HepG2 (cell line): ENCODE data around the gene MTF2. TPM values are rescaled to one million over a fixed set of nuclear protein-coding genes. Genes with fewer than 3 reads are reported as not detected.

Experiments used
- AFF4 ChIP-seq: sonication (generic); formaldehyde crosslinking; IDR thresholded peaks from 2 replicates; pipeline ENCODE4 v1.4.0; 2020; ENCODE audit warnings: missing genetic modification reagents
- ATF7-NPFF ChIP-seq: sonication (generic); formaldehyde crosslinking; IDR thresholded peaks from 2 replicates; pipeline ENCODE4 v1.8.1; 2023; ENCODE audit warnings: mild to moderate bottlenecking, low read depth, missing genetic modification reagents, moderate library complexity
- CC2D1A ChIP-seq: sonication (generic); formaldehyde crosslinking; IDR thresholded peaks from 2 replicates; pipeline ENCODE4 v1.8.1; 2023; ENCODE audit warnings: mild to moderate bottlenecking, missing genetic modification reagents
- CCDC6 ChIP-seq: sonication (generic); formaldehyde crosslinking; IDR thresholded peaks from 2 replicates; pipeline ENCODE4 v1.8.1; 2022; ENCODE audit warnings: mild to moderate bottlenecking, missing genetic modification reagents, moderate library complexity
- KLF16 ChIP-seq, 2 experiments: sonication (generic) in 1 of 2; formaldehyde crosslinking in 1 of 2; IDR thresholded peaks; 2 replicates each; pipeline versions ENCODE4 v1.6.1 to v1.8.0; 2016 to 2023; ENCODE audit warnings: missing genetic modification reagents in 2 of 2, missing compliant biosample characterization in 1 of 2
- SRSF4 ChIP-seq: fragments of 200-400 bp; formaldehyde crosslinking; IDR thresholded peaks from one replicate; pipeline ENCODE4 v1.6.1; 2018; ENCODE audit warnings: mild to moderate bottlenecking, low read depth, low read length, moderate library complexity; ENCODE audit not compliant: poor library complexity, severe bottlenecking
- ZFP90 ChIP-seq: sonication (generic); formaldehyde crosslinking; IDR thresholded peaks from 2 replicates; pipeline ENCODE4 v1.8.0; 2022; ENCODE audit warnings: missing genetic modification reagents, mild to moderate bottlenecking, inconsistent platforms, borderline replicate concordance
- ZNF678 ChIP-seq: sonication (generic); formaldehyde crosslinking; IDR thresholded peaks from 2 replicates; pipeline ENCODE4 v1.4.0; 2020; ENCODE audit warnings: mild to moderate bottlenecking, missing genetic modification reagents
- ZNF768 ChIP-seq: sonication (generic); formaldehyde crosslinking; IDR thresholded peaks from 2 replicates; pipeline ENCODE4 v1.4.0; 2020; ENCODE audit warnings: missing genetic modification reagents
- polyA plus RNA-seq, 8 experiments: library from polyadenylated mRNA; depleted of rRNA in 3 of 8; stranded (reverse) in 7 of 8; unstranded in 1 of 8; fragments of >200 nt; fragmentation: Illumina TruSeq in 4 of 8; extraction: Trizol in 4 of 8; gene quantifications; 2 replicates each; pipeline versions ENCODE4 v1.2.1 to v1.2.3, GENCODE V29; 2011 to 2016; ENCODE audit warnings: low read depth in 4 of 8, missing spikeins in 1 of 8, mixed read lengths in 1 of 8; ENCODE audit not compliant: insufficient read depth in 1 of 8
- total RNA-seq, 5 experiments: library from RNA; depleted of rRNA; stranded (reverse); fragments of >200 nt; fragmentation: Illumina TruSeq; extraction: Trizol; gene quantifications; 2 replicates each; pipeline ENCODE4 v1.2.3, GENCODE V29; 2016; ENCODE audit warnings: low read depth in 1 of 5
- TF ChIP-seq, protein P1 (sequence below): sonication (generic); formaldehyde crosslinking; IDR thresholded peaks from 2 replicates; pipeline ENCODE4 v1.4.0; 2020; ENCODE audit warnings: missing genetic modification reagents, borderline replicate concordance
- TF ChIP-seq, protein P2 (sequence below): sonication (generic); formaldehyde crosslinking; IDR thresholded peaks from 2 replicates; pipeline ENCODE4 v1.5.0; 2020; ENCODE audit warnings: missing genetic modification reagents
- TF ChIP-seq, protein P3 (sequence below): sonication (generic); formaldehyde crosslinking; IDR thresholded peaks from 2 replicates; pipeline ENCODE4 v1.5.0; 2020; ENCODE audit warnings: missing genetic modification reagents, mild to moderate bottlenecking, borderline replicate concordance
- TF ChIP-seq, protein P4 (sequence below): sonication (generic); formaldehyde crosslinking; IDR thresholded peaks from 2 replicates; pipeline ENCODE4 v1.8.1; 2023; ENCODE audit warnings: mild to moderate bottlenecking, missing genetic modification reagents

The MTF2 gene
- total and polyA plus RNA-seq, 2 of the 13 experiments (the other 11 are each of a cell fraction or from before 2014, with no cell fraction given), result 48.7 to 53.9 TPM

DNA sequence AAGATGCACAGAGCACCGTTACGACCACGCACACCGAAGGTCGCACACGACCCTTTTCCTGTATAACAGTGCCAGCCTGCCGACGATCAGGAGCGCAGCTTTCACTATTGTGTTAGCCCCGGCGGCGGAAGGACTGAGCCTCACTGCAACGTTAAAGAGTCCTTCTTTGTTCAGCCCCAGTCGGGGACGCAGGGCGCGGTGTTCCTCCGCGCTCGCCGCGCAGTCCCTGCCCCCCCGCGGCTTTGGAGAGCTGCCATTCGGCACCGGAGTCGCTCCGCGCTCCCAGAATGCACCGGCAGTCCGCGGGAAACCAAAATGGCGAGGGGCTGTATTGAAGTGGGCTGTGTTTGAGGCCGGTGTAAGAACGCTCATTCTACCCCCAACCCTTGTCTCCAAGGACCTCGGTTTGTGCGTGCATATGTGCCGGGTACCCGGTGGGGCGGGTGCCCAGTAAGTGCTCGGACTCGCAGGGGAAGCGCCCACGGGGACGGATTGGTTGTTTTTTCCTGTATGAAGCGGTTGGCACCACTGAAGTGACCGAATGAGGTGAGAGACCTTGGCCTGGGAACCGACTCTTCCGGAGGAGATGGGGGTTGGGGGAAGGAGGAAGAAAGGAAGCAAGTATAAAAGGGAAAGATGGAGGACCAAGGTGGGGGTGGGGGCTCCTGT, at the start of gene MTF2 (continued):
- TF ChIP-seq, protein P1, sequence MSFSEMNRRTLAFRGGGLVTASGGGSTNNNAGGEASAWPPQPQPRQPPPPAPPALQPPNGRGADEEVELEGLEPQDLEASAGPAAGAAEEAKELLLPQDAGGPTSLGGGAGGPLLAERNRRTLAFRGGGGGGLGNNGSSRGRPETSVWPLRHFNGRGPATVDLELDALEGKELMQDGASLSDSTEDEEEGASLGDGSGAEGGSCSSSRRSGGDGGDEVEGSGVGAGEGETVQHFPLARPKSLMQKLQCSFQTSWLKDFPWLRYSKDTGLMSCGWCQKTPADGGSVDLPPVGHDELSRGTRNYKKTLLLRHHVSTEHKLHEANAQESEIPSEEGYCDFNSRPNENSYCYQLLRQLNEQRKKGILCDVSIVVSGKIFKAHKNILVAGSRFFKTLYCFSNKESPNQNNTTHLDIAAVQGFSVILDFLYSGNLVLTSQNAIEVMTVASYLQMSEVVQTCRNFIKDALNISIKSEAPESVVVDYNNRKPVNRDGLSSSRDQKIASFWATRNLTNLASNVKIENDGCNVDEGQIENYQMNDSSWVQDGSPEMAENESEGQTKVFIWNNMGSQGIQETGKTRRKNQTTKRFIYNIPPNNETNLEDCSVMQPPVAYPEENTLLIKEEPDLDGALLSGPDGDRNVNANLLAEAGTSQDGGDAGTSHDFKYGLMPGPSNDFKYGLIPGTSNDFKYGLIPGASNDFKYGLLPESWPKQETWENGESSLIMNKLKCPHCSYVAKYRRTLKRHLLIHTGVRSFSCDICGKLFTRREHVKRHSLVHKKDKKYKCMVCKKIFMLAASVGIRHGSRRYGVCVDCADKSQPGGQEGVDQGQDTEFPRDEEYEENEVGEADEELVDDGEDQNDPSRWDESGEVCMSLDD (CRISPR knock-in tag), result peak; percentile 92
- TF ChIP-seq, protein P2, sequence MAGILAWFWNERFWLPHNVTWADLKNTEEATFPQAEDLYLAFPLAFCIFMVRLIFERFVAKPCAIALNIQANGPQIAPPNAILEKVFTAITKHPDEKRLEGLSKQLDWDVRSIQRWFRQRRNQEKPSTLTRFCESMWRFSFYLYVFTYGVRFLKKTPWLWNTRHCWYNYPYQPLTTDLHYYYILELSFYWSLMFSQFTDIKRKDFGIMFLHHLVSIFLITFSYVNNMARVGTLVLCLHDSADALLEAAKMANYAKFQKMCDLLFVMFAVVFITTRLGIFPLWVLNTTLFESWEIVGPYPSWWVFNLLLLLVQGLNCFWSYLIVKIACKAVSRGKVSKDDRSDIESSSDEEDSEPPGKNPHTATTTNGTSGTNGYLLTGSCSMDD (CRISPR knock-in tag), result peak; percentile 81; the same call in 1 of the 2 replicates
- TF ChIP-seq ATF7-NPFF (peak; percentile 98), AFF4 (CRISPR knock-in tag) (no peak), CC2D1A (CRISPR knock-in tag) (0 out of 2 replicates have a peak, but pooled peaks have one; percentile 88), ZNF678 (CRISPR knock-in tag) (peak; percentile 91), ZNF768 (CRISPR knock-in tag) (peak; percentile 89), SRSF4 (no peak), ZFP90 (CRISPR knock-in tag) (peak; percentile 99), CCDC6 (CRISPR knock-in tag) (peak; percentile 97), KLF16 (CRISPR knock-in tag; IDR thresholded peaks at IDR 0.05) (peak in 1 of 2 experiments; percentile 99; a peak in 2 of 4 replicates)
- TF ChIP-seq, protein P3, sequence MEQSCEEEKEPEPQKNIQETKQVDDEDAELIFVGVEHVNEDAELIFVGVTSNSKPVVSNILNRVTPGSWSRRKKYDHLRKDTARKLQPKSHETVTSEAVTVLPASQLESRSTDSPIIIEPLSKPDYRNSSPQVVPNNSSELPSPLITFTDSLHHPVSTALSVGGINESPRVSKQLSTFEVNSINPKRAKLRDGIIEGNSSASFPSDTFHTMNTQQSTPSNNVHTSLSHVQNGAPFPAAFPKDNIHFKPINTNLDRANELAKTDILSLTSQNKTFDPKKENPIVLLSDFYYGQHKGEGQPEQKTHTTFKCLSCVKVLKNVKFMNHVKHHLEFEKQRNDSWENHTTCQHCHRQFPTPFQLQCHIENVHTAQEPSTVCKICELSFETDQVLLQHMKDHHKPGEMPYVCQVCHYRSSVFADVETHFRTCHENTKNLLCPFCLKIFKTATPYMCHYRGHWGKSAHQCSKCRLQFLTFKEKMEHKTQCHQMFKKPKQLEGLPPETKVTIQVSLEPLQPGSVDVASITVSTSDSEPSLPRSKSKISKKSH (CRISPR knock-in tag), result peak; percentile 93; the same call in 1 of the 2 replicates
- TF ChIP-seq, protein P4, sequence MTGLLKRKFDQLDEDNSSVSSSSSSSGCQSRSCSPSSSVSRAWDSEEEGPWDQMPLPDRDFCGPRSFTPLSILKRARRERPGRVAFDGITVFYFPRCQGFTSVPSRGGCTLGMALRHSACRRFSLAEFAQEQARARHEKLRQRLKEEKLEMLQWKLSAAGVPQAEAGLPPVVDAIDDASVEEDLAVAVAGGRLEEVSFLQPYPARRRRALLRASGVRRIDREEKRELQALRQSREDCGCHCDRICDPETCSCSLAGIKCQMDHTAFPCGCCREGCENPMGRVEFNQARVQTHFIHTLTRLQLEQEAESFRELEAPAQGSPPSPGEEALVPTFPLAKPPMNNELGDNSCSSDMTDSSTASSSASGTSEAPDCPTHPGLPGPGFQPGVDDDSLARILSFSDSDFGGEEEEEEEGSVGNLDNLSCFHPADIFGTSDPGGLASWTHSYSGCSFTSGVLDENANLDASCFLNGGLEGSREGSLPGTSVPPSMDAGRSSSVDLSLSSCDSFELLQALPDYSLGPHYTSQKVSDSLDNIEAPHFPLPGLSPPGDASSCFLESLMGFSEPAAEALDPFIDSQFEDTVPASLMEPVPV (CRISPR knock-in tag), result peak; percentile 94
